HEK293 (cell line): Measurements from ENCODE around the gene LRRC2.

Experiments used
- CTCF ChIA-PET: fragments of 350-600 bp; formaldehyde crosslinking; extraction: SDS; loops from one replicate; lab custom pipeline; 2021; ENCODE audit warnings: antibody characterized with exemption; lab: Yijun Ruan, JAX
- POLR2A ChIA-PET: fragments of 300-600 bp; formaldehyde crosslinking; extraction: SDS; loops from one replicate; lab custom pipeline; 2020; ENCODE audit warnings: antibody characterized with exemption, inconsistent platforms; lab: Yijun Ruan, JAX
- H3K27ac ChIP-seq: fragments of 200-500 bp; sonication (Bioruptor generic); 2 replicates; pipeline ENCODE4 v1.5.1; 2014; ENCODE audit warnings: low read depth, low read length, control low read depth, inconsistent platforms; ENCODE audit errors: extremely low read depth
- H3K36me3 ChIP-seq, 2 experiments: fragments of 200-500 bp in 1 of 2; sonication (Bioruptor generic) in 1 of 2; 1 replicate in 1 of 2; 2 replicates in 1 of 2; pipeline ENCODE4 v1.5.1; 2014 to 2017; ENCODE audit warnings: inconsistent platforms in 2 of 2, low read length in 2 of 2; ENCODE audit not compliant: control insufficient read depth in 2 of 2, insufficient read depth in 1 of 2
- H3K4me1 ChIP-seq: fragments of 200-500 bp; sonication (Bioruptor generic); 2 replicates; pipeline ENCODE4 v1.5.1; 2014; ENCODE audit warnings: mild to moderate bottlenecking, low read length, inconsistent platforms; ENCODE audit not compliant: control insufficient read depth, insufficient read depth
- H3K4me3 ChIP-seq: 2 replicates; pipeline ENCODE4 v1.5.1; 2011; ENCODE audit warnings: low read depth, mild to moderate bottlenecking, control low read depth, low read length, moderate library complexity
- H3K9me3 ChIP-seq: fragments of 200-500 bp; sonication (Bioruptor generic); 2 replicates; pipeline ENCODE4 v1.5.1; 2014; ENCODE audit warnings: low read depth, low read length, inconsistent platforms; ENCODE audit not compliant: control insufficient read depth, insufficient read depth
- EGR2 ChIP-seq: fragments of 450-650 bp; formaldehyde crosslinking; IDR thresholded peaks from 2 replicates; pipeline ENCODE4 v1.5.1; 2016; ENCODE audit warnings: low read depth, missing biosample characterization, missing genetic modification characterization
- HIC1 ChIP-seq: fragments of 450-650 bp; formaldehyde crosslinking; IDR thresholded peaks from 2 replicates; pipeline ENCODE4 v1.5.1; 2016; ENCODE audit warnings: missing biosample characterization, missing genetic modification characterization
- MZF1 ChIP-seq: fragments of 450-650 bp; formaldehyde crosslinking; IDR thresholded peaks from 2 replicates; pipeline ENCODE4 v1.5.1; 2017; ENCODE audit warnings: missing biosample characterization, missing genetic modification characterization, borderline replicate concordance
- RBAK ChIP-seq: fragments of 450-650 bp; formaldehyde crosslinking; IDR thresholded peaks from 2 replicates; pipeline ENCODE4 v1.5.1; 2016; ENCODE audit warnings: missing biosample characterization, missing genetic modification characterization
- ZNF10 ChIP-seq: fragments of 450-650 bp; formaldehyde crosslinking; IDR thresholded peaks from 2 replicates; pipeline ENCODE4 v1.5.1; 2017; ENCODE audit warnings: missing biosample characterization, missing genetic modification characterization
- ZNF16 ChIP-seq: fragments of 450-650 bp; formaldehyde crosslinking; IDR thresholded peaks from 2 replicates; pipeline ENCODE4 v1.5.1; 2016; ENCODE audit warnings: low read depth, missing biosample characterization, missing genetic modification characterization
- ZNF350 ChIP-seq: fragments of 450-650 bp; formaldehyde crosslinking; IDR thresholded peaks from 2 replicates; pipeline ENCODE4 v1.5.0; 2017; ENCODE audit warnings: missing biosample characterization, mild to moderate bottlenecking, missing genetic modification characterization
- ZNF510 ChIP-seq: fragments of 450-650 bp; formaldehyde crosslinking; IDR thresholded peaks from 2 replicates; pipeline ENCODE4 v1.5.1; 2018; ENCODE audit warnings: mild to moderate bottlenecking, missing genetic modification characterization, missing biosample characterization; ENCODE audit not compliant: insufficient replicate concordance
- ZNF580 ChIP-seq: fragments of 450-650 bp; formaldehyde crosslinking; IDR thresholded peaks from 2 replicates; pipeline ENCODE4 v1.5.1; 2016; ENCODE audit warnings: missing biosample characterization, missing genetic modification characterization
- ZNF792 ChIP-seq: fragments of 450-650 bp; formaldehyde crosslinking; IDR thresholded peaks from 2 replicates; pipeline ENCODE4 v1.5.1; 2016; ENCODE audit warnings: missing biosample characterization, missing genetic modification characterization
- ZSCAN30 ChIP-seq: fragments of 450-650 bp; IDR thresholded peaks from 2 replicates; pipeline ENCODE4 v1.5.1; 2018; ENCODE audit warnings: missing biosample characterization, mild to moderate bottlenecking, missing genetic modification characterization, moderate library complexity
- TF ChIP-seq, protein P1 (sequence below): fragments of 450-650 bp; formaldehyde crosslinking; IDR thresholded peaks from 2 replicates; pipeline ENCODE4 v1.5.1; 2016; ENCODE audit warnings: missing biosample characterization, missing genetic modification characterization
- TF ChIP-seq, protein P2 (sequence below): fragments of 450-650 bp; formaldehyde crosslinking; IDR thresholded peaks from 2 replicates; pipeline ENCODE4 v1.5.1; 2016; ENCODE audit warnings: missing biosample characterization, missing genetic modification characterization, borderline replicate concordance
- TF ChIP-seq, protein P3 (sequence below): fragments of 450-650 bp; formaldehyde crosslinking; IDR thresholded peaks from 2 replicates; pipeline ENCODE4 v1.5.1; 2016; ENCODE audit warnings: missing biosample characterization, missing genetic modification characterization
- TF ChIP-seq, protein P4 (sequence below): fragments of 450-650 bp; formaldehyde crosslinking; IDR thresholded peaks from 2 replicates; pipeline ENCODE4 v1.5.1; 2016; ENCODE audit warnings: missing biosample characterization, missing genetic modification characterization

Gene LRRC2

DNA sequence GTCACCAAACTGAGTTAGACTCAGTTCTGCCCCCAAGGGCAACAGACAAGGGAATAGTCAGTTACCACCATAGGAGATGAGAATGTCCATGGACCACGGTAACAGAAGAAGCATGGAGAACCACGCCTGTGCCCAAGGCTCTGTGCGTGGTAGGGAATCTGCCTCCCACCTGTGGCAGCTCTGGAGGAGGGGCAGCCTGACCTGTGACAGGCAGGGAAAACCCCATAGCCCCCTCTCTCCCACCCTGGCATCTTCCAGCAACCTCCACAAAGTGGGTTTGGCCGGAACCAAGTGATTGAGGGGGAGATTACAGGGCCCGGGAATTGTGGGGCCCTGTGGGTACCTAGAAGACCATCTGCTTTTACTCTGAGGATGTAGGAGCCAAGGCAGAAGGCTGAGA, 87.1 kb downstream of the LRRC2 start (continued):
- TF ChIP-seq, protein P1, sequence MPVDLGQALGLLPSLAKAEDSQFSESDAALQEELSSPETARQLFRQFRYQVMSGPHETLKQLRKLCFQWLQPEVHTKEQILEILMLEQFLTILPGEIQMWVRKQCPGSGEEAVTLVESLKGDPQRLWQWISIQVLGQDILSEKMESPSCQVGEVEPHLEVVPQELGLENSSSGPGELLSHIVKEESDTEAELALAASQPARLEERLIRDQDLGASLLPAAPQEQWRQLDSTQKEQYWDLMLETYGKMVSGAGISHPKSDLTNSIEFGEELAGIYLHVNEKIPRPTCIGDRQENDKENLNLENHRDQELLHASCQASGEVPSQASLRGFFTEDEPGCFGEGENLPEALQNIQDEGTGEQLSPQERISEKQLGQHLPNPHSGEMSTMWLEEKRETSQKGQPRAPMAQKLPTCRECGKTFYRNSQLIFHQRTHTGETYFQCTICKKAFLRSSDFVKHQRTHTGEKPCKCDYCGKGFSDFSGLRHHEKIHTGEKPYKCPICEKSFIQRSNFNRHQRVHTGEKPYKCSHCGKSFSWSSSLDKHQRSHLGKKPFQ (tag by site-specific recombination), result no peak
- no peak for TF ChIP-seq RBAK (tag by site-specific recombination)
- no peak for TF ChIP-seq ZNF10 (tag by site-specific recombination)

DNA sequence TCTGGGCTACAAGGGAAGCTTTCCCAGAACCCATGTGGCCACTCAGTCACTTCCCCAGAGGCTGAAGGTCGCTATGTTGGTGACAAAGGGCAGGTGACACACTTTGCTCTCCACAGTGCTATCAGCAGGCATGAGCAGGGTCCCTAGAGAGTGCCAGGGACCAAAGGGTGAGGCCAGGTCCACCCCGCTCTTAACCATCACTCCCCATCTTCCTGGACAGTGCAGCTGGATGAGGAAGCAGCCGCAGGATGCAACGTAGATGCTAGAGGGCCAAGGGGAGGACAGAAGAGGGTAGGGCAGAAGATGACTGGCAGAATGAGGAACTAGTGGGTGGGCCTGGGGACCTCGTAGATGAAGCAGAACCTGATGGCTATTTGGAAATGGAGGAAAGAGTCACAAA, 87.8 kb downstream of the LRRC2 start:
- H3K4me3 ChIP-seq, result no peak overlapping the region
- ChIA-PET CTCF (interaction anchor here (0.7 kb wide), 2 partner anchors 10 to 12 kb away, joined by 3 to 4 read pairs; no protein-coding TSS in a partner anchor), POLR2A (no interaction called here)
- no peaks in the 10 kb centered on the region for H3K9me3 ChIP-seq
- H3K36me3 ChIP-seq, result no peaks in the 10 kb centered on the region
- H3K27ac ChIP-seq, result no peak overlapping the region
- no peaks in the 10 kb centered on the region for H3K4me1 ChIP-seq
- no peak for TF ChIP-seq ZNF792
- TF ChIP-seq MZF1, result no peak
- no peak for TF ChIP-seq ZNF580 (tag by site-specific recombination)
- no peak for TF ChIP-seq ZNF16 (tag by site-specific recombination)
- TF ChIP-seq, protein P2, sequence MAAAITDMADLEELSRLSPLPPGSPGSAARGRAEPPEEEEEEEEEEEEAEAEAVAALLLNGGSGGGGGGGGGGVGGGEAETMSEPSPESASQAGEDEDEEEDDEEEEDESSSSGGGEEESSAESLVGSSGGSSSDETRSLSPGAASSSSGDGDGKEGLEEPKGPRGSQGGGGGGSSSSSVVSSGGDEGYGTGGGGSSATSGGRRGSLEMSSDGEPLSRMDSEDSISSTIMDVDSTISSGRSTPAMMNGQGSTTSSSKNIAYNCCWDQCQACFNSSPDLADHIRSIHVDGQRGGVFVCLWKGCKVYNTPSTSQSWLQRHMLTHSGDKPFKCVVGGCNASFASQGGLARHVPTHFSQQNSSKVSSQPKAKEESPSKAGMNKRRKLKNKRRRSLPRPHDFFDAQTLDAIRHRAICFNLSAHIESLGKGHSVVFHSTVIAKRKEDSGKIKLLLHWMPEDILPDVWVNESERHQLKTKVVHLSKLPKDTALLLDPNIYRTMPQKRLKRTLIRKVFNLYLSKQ (tag by site-specific recombination), result no peak
- TF ChIP-seq, protein P3, sequence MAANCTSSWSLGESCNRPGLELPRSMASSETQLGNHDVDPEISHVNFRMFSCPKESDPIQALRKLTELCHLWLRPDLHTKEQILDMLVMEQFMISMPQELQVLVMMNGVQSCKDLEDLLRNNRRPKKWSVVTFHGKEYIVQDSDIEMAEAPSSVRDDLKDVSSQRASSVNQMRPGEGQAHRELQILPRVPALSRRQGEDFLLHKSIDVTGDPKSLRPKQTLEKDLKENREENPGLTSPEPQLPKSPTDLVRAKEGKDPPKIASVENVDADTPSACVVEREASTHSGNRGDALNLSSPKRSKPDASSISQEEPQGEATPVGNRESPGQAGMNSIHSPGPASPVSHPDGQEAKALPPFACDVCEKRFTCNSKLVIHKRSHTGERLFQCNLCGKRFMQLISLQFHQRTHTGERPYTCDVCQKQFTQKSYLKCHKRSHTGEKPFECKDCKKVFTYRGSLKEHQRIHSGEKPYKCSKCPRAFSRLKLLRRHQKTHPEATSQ (tag by site-specific recombination), result no peak
- TF ChIP-seq, protein P4, sequence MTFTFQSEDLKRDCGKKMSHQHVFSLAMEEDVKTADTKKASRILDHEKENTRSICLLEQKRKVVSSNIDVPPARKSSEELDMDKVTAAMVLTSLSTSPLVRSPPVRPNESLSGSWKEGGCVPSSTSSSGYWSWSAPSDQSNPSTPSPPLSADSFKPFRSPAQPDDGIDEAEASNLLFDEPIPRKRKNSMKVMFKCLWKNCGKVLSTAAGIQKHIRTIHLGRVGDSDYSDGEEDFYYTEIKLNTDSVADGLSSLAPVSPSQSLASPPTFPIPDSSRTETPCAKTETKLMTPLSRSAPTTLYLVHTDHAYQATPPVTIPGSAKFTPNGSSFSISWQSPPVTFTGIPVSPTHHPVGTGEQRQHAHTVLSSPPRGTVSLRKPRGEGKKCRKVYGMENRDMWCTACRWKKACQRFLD (tag by site-specific recombination), result no peak
- no peak for TF ChIP-seq HIC1 (tag by site-specific recombination)
- no peak for TF ChIP-seq ZSCAN30

- no peak overlapping the region for H3K4me3 ChIP-seq
- ChIA-PET CTCF (interaction anchor here (0.6 to 0.7 kb wide), 2 partner anchors 12 to 24 kb away, joined by 3 read pairs; no protein-coding TSS in a partner anchor), POLR2A (no interaction called here)
- no peak overlapping the region for H3K27ac ChIP-seq
- no peak for TF ChIP-seq ZNF510 (tag by site-specific recombination)
- 0 out of 2 replicates have a peak, but pooled peaks have one; percentile 6 for TF ChIP-seq EGR2 (tag by site-specific recombination)
- TF ChIP-seq ZNF350 (tag by site-specific recombination), result no peak
- no peaks in the 10 kb centered on the region for H3K9me3 ChIP-seq
- no peaks in the 10 kb centered on the region for H3K4me1 ChIP-seq
- no peaks in the 10 kb centered on the region for H3K36me3 ChIP-seq
Measured at GRCh38 chr3:46477756-46478155, 88.3 kb downstream of the LRRC2 start.
